ENCODE results near the gene KRT83. TPM values are rescaled to one million over a fixed set of nuclear protein-coding genes. Genes with fewer than 3 reads are reported as not detected.
A peak's percentile ranks its signal among the peaks of the same experiment; 100 is the strongest.

Gene KRT83
- total RNA-seq, 2 donors from 2014 or later, result not detected

- peak in 1 of 2 donors; percentile 73 for DNase-seq
Measured at GRCh38 chr12:52280319-52280795, 40.8 kb downstream of the KRT83 start.

GRCh38 chr12:52279422-52280318 lies 41.5 kb downstream of the KRT83 start:
- intact Hi-C loops (cut with DNase I, micrococcal nuclease), result no loop called here
- DNase-seq, result no peak
- ATAC-seq, result no peak

More at GRCh38 chr12:52280319-52280795, 40.8 kb downstream of the KRT83 start:
- intact Hi-C loops (cut with DNase I, micrococcal nuclease), result no loop called here
- ATAC-seq, result no peak

- DNase-seq (peak; percentile 48 to 79), ATAC-seq (peak; percentile 99)
- intact Hi-C loops (cut with DNase I, micrococcal nuclease), result no loop called here
Measured at GRCh38 chr12:52278575-52279421, 42.4 kb downstream of the KRT83 start.

DNA sequence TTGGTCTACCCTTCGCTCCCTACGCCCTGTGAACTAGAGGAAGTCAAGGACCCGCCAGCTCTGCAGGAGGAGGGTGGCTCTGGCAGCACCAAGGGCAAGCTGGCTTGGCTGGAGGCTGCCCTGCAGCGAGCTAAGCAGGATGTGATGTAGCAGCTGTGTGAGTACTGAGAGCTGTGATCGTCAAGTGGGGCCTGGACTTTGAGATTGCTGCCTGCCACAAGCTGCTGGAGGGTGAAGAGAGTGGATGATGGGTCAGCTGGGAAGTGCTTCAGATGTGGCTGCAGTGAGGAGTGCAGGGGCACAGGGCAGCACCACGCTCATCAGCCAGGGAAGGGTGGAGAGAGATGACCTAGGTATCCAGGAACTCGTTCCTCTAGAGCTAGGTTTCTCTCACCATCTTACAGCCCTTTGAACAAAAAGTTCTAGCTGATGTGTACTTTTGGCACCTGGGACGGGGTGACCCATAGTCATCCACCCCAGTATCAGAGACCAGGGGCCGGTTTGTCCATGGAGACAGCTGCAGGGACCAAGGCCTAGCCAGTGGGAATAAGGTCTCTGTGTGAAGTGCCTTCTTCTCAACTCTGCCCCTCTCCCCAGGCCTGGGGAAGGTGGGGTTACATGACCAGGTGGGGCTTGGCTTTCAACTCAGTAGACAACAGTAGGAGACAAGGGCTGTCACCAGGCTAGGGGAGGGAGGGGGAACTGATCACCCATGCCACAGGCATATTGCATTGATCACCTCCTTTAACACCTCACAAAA lies 43.5 kb downstream of the KRT83 start:
- DNase-seq, result no peak
- intact Hi-C loops (cut with DNase I, micrococcal nuclease), result no loop called here
- ATAC-seq, result no peak

DNA sequence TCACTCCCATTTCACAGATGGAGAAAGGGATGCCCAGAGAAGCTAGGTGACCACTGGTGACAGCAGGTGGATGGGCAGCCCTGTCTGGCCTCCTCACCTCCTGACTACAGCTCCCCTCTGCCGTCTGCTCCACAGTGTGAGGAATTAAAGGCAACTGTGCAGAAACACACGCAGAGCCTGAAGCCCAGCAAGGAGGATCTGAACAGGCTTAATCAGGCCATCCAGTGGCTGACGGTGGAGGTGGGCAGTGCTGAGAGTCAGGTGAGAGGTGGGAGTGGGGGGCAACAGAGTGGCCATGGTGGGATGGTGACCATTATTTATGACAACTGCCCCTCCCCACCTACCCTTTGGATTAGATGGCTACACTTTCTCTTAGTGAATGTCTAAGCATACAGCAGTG lies 45.5 kb downstream of the KRT83 start:
- intact Hi-C loops (cut with DNase I, micrococcal nuclease), result no loop called here

DNA sequence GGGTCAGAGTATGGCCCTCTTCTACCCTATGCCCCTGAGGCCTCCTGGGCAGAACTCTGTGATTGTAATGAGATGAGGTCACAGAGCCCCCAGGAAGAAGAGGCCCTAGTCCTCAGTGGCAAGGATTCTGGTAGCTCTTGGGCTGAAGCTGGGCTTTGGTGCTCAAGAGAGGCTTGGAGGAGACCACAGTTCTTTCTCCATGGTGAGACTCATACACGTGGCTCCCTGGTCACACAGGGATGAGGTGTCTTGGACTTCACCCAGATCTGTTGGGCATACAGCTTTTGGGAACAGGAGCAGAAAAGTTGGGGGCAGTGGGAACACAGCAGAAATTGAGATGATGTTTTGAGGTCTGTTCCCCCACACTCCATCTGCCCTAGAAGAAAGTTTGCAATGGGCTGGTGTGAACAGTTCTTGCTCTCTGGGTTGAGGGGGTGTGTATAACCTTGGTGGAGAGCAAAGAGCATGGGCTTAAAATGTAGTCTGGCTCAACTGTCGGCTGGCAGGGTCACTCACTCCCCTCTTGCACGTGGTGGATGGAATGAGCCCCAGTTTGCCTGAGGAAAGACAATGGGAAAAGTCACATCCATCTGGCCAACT lies 46.6 kb downstream of the KRT83 start, which contains the start of gene KRT86:
Gene KRT86 (plus strand): TSS at position 125 of the 600 bp plus-strand sequence. CDS start 27,272 bp downstream, outside the sequence.
- no peak for DNase-seq
- no peak for ATAC-seq
- intact Hi-C loops (cut with DNase I, micrococcal nuclease), result no loop called here

More for the DNA sequence above, 45.5 kb downstream of the KRT83 start:
- ATAC-seq, result no peak
- no peak for DNase-seq

DNA sequence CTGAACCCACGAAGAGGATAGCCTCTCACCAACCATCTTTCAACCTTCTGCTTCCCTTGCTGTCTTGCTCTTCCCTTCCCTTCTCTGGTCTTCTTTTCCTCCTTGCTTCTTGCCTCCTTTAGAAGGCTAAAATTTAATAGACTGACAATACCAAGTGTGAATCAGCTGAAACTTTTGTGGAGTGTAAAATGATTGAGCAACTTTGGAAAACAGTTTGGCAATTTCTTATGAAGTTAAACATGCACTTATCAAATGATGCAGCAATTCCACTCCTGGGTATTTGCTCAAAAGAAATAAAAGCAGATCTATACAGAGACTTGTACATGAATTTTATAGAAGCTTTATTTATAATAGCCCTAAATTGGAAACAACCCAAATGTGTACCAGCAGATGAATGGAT lies 50.0 kb downstream of the KRT83 start:
- ATAC-seq (no peak), DNase-seq (no peak)
- intact Hi-C loops (cut with DNase I, micrococcal nuclease), result no loop called here

DNA sequence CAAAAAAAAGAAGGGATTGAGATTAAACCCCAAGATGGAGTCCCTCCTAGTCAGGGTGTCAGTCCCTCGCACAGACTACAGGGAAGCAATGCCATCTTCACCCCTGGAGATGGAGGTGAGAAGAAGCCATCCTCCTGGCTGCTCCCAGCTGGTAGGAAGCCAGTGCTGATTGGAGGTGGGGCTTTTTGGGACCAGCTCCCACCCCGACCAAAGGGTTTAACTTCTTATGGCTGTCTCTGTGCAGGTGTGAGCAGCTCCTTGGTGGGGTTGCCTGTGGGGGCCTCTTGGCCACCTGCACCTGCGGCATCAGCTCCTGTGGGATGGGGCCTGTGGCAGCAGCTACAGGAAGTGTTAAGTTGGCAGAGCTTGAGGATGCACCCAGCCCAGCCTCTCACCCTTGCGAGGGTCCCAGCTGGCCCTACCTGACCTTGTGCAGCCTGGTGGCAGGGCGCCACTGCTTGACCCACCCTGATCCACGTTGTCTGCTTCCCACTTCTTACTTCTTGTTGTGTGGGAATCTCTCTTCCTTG lies 50.6 kb downstream of the KRT83 start:
- intact Hi-C loops (cut with DNase I, micrococcal nuclease), result no loop called here
- DNase-seq, result no peak
- no peak for ATAC-seq

DNA sequence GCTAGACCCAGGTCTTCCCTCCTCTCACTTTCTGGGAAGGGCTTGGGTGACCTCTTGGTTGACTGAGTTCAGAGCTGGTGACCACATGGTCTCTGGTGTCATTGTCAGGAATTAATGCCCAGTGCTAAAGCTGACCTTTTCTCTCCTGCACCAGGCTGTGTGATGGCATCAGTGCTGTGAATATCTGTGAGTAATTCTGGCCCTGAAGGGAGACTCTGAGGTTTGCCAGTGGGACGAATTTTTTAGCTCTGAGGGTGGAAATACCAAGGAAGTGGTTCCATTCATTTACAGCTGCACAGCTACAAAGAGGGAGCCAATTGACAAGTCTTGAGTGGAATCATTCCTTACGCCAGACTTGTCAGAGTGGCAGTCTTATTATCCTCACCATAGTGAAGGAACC lies 53.0 kb downstream of the KRT83 start:
- ATAC-seq (no peak), DNase-seq (no peak)
- intact Hi-C loops (cut with DNase I, micrococcal nuclease), result no loop called here

DNA sequence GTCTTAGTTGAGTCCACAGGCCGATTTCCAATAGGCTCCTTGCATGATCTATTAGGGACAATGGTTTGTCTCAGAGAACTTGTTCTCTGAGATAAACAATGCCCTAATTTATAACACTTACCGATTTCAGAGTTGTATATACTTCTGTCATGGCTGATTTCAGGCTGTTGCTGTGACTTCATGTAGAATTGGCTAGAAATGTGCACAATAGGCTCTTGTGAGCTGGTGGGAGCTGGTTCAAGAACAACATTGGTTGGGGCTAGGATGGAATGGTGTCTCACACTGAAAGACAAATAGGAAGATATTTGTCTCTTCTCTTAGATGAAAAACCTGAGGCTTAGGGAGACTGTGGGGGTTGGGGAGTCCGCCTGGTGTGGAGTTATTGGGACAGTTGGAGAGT lies 53.5 kb downstream of the KRT83 start:
- ATAC-seq, result no peak
- no peak for DNase-seq
- intact Hi-C loops (cut with DNase I, micrococcal nuclease), result no loop called here

- intact Hi-C loops (cut with DNase I, micrococcal nuclease), result no loop called here
- no peak for DNase-seq
- ATAC-seq, result no peak
Measured at GRCh38 chr12:52267266-52267665, 53.9 kb downstream of the KRT83 start.

- no peak for ATAC-seq
- no peak for DNase-seq
- intact Hi-C loops (cut with DNase I, micrococcal nuclease), result no loop called here
Measured at GRCh38 chr12:52266514-52266913, 54.7 kb downstream of the KRT83 start.

DNA sequence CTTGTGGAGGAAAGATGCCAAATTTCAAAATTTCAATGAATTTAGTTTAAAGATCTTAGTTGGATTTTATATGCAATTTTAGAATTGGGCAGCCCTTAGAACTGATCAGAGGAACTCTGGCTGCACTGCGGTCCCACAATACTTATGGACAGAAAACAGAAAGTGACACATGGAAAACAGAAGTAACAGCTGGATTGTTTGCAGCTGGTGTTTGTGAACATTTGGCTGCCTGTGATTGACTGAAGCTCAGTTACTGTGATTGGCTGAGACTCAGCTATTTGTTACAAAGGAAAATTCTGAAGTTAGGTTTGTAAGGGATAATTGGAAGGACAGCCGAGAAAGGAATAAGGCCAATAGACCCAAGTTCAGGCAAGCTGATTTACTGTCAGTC lies 56.8 kb downstream of the KRT83 start:
- ATAC-seq, result no peak
- no peak for DNase-seq
- intact Hi-C loops (cut with DNase I, micrococcal nuclease), result no loop called here

Other genes with a start within 250 kb of the KRT83 start
- gene SMIM41, start 241.7 kb downstream of the KRT83 start, total RNA-seq, result under 1 TPM in 1 of 2 donors, not detected in 1; 0.31 TPM
- gene KRT80, start 129.4 kb downstream of the KRT83 start, total RNA-seq, result 1 to 10 TPM in 1 of 2 donors, not detected in 1; 1.1 TPM
- under 1 TPM; 0.78 to 0.89 TPM for gene KRT7, start 88.2 kb downstream of the KRT83 start, total RNA-seq
- under 1 TPM in 1 of 2 donors, not detected in 1; 0.20 TPM for gene KRT86, start 46.8 kb downstream of the KRT83 start, total RNA-seq
- not detected for gene KRT81, start 29.9 kb downstream of the KRT83 start, total RNA-seq
- gene KRT85, start 46.1 kb upstream of the KRT83 start, total RNA-seq, result not detected
- gene KRT84, start 64.3 kb upstream of the KRT83 start, total RNA-seq, result not detected
- not detected for gene KRT82, start 84.9 kb upstream of the KRT83 start, total RNA-seq
- gene KRT75, start 113.0 kb upstream of the KRT83 start, total RNA-seq, result not detected
- gene KRT6B, start 130.7 kb upstream of the KRT83 start, total RNA-seq, result not detected
- not detected for gene KRT6C, start 152.4 kb upstream of the KRT83 start, total RNA-seq
- not detected for gene KRT6A, start 171.9 kb upstream of the KRT83 start, total RNA-seq
- under 1 TPM in 1 of 2 donors, not detected in 1; 0.24 TPM for gene KRT5, start 199.0 kb upstream of the KRT83 start, total RNA-seq
- not detected for gene KRT71, start 231.7 kb upstream of the KRT83 start, total RNA-seq